ENCODE measurements around the gene SCGB1C2.

GRCh38 chr17:187130-187529 lies 49.8 kb downstream of the SCGB1C2 start:
- TF ChIP-seq GATA2 (IDR thresholded peaks at IDR 0.05; ENCODE audit: low read depth, low read length) = no peak
- no peak for TF ChIP-seq GATA3 (IDR thresholded peaks at IDR 0.05; ENCODE audit: low read depth, low read length)

Data from SH-SY5Y (cell line).